22Rv1 (cell line): ENCODE measurements around the gene MAPK11.

Source experiments
- H3K27ac ChIP-seq: fragments of 450-650 bp; 2 replicates; pipeline ENCODE4 v1.5.1; 2017
- CTCF ChIP-seq: fragments of 450-650 bp; IDR thresholded peaks from 2 replicates; pipeline ENCODE4 v1.5.1; 2017; ENCODE audit warnings: mild to moderate bottlenecking
- ZFX ChIP-seq: fragments of 450-650 bp; IDR thresholded peaks from 2 replicates; pipeline ENCODE4 v1.6.1; 2017; ENCODE audit warnings: antibody characterized with exemption, borderline replicate concordance

MAPK11 gene

GRCh38 chr22:50280022-50280707 lies 10.0 kb upstream of the MAPK11 start:
- H3K27ac ChIP-seq, result no peak overlapping the region
- no peak for TF ChIP-seq ZFX
- no peak for TF ChIP-seq CTCF

DNA sequence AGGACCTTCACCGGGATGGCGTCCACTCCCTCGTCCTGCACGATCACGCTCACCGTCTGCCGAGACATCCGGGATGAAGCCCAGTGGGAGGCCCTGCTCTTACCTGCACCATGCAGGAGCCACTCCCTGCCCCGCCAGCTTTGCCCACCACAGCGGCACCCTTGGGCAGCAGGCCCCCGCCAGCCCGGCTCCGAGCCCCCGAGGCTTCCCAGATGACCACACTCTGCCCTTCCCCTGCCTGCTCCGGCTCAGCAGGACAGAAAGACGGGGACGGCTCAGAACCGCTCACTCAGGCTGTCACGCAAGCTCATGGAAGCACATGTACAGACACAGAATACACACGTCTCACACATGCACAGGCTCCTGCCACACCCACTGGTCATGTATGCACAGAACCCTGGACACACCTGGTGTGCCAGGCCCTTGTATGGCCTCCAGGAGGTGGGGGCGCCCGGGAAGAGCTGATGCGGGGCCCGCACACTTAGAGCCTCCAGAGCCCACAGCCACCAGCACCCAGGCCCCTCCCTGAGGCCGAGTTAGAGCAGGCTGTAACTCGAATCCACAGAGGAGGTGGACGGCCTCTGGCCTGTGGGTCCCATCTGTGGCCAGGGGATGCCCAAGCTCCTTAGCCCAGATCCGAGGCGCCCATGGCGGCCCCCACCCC lies 8.9 kb upstream of the MAPK11 start:
- no peak overlapping the region for H3K27ac ChIP-seq
- TF ChIP-seq CTCF, result no peak

GRCh38 chr22:50278461-50278860 lies 8.3 kb upstream of the MAPK11 start:
- TF ChIP-seq CTCF (no peak), ZFX (no peak)
- no peak overlapping the region for H3K27ac ChIP-seq

DNA sequence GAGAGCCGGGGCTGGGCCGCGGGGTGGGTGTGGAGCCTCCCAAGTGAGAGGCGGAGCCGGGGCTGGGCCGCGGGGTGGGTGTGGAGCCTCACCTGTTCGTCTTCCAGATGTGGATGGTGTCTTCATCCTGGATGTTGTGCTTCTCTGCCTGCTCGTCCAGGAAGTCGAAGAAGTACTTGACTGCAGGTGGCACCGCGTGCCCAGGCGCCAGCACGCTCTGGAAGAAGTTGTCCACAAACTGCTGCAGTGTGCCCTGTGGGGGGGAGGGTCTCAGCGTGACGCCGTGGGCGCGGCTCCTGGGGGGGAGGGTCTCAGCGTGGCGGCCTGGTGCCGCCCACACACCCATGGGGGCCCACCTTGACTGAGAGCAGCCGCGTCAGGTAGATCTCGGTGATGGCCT lies 7.6 kb upstream of the MAPK11 start:
- H3K27ac ChIP-seq, result no peak overlapping the region
- TF ChIP-seq CTCF, result no peak
- TF ChIP-seq ZFX, result no peak

GRCh38 chr22:50276143-50276542 lies 6.0 kb upstream of the MAPK11 start:
- no peak overlapping the region for H3K27ac ChIP-seq
- TF ChIP-seq ZFX (no peak), CTCF (no peak)

DNA sequence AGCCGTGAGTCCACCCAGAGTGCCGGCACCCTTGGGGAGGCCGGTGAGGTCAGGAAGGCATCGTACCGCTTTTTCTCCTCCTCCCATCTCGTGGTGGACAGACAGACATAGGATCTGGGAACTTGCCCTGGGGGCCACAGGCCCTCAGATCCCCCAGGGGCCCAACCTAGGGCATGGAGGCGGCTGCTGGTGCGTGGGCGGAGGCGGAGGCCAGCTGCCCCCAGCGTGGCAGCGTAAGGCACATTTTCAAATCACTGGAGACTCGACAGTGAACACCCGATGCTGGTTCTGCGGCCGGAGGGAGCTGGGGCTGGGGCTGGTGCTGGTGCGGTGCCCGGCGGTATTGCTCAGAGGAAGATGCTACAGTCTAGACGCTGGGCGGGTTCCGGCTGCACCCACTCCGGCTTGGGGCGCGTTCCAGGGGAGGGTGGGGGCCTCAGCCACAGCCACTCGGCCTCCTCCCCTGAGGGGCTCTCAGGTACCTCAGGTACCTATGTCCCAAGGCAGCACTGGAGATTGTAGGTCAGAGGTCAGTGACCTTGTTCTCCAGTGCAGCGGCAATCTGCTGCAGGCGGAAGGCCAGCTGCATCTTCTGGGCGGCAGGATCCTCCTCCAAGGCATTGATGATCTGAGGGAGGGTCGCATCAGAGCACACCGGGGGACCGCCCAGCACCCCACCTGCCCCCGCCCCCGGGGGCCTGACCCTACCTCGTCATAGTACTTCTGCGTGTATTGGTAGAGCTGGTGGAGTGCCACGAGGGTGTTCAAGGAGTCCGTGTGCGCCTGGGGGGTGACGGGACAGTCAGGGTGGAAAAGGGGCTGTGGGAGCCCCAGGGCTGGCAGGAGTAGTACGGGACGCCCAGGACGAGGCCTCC lies 5.2 kb upstream of the MAPK11 start:
- H3K27ac ChIP-seq, result peak overlapping the region; percentile 42
- TF ChIP-seq ZFX, result no peak
- TF ChIP-seq CTCF, result no peak
